ENCODE results near the gene TCERG1L.

The TCERG1L gene

DNA sequence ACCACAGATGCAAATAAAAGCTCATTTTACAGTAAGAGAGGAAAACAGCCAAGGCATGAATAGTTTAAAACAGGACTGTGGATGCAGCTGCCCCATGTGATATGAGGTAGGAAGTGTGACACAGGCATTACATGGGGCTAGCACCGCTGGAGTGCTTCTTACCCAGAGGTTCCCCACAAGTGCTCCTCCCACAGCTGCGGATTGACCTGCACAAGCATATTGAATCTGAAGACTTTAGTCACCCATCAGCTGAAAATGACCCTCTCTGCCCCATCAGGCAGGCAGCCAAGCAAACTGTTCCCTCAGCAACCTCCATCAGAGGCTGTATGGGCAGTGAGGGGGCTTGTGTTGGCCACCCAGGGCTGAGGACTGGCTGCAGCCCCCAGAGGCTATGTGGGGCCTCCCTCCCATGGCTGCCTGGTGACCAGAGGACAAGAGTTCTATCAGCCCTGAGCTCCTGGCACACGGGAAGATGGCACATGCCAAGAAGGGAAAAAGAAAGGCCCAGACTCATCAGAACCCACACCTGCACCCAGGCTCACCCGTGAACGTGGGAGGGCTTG lies 98.7 kb downstream of the TCERG1L start:
- TF ChIP-seq, protein P1, sequence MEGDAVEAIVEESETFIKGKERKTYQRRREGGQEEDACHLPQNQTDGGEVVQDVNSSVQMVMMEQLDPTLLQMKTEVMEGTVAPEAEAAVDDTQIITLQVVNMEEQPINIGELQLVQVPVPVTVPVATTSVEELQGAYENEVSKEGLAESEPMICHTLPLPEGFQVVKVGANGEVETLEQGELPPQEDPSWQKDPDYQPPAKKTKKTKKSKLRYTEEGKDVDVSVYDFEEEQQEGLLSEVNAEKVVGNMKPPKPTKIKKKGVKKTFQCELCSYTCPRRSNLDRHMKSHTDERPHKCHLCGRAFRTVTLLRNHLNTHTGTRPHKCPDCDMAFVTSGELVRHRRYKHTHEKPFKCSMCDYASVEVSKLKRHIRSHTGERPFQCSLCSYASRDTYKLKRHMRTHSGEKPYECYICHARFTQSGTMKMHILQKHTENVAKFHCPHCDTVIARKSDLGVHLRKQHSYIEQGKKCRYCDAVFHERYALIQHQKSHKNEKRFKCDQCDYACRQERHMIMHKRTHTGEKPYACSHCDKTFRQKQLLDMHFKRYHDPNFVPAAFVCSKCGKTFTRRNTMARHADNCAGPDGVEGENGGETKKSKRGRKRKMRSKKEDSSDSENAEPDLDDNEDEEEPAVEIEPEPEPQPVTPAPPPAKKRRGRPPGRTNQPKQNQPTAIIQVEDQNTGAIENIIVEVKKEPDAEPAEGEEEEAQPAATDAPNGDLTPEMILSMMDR (IDR thresholded peaks at IDR 0.05; ENCODE audit: insufficient read depth, low read length, missing control alignments), result no peak
- CTCF ChIA-PET, result no interaction called here
- POLR2A ChIA-PET, result no interaction called here
- H3K4me3 ChIP-seq (ENCODE audit: low read depth, low read length), result no peak overlapping the region
- DNase-seq (ENCODE audit: low read depth, low spot score), result no peak

DNA sequence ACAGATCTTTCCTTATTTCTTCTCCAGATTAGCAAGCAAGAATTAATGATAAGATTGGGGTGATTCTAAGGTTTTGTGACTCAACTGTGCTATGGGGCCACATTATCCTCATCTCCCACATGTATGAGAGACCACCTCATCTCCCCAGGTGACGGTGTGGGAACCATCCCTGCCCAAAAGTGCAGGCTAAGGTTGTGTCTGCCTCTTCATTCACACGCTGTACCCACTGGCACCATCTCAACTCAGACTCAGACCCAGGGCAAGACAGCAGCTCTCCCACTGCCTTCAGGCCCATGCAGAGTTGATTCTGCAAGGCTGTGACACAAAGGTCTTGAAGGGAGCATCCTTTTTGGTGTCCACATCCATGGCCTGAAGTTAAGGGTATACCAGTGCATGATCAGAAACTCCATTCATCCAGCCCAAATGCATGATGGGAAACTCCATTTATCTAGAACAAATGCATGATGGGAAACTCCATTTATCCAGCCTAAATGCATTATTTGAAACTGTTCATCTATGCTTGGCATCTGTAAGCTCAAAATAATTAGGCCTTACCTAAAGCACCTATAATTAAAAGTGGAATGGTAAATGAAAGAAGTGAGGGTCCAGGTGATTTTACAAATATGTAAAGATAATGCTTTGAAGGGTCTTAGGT lies 99.4 kb downstream of the TCERG1L start:
- CTCF ChIA-PET, result no interaction called here

DNA sequence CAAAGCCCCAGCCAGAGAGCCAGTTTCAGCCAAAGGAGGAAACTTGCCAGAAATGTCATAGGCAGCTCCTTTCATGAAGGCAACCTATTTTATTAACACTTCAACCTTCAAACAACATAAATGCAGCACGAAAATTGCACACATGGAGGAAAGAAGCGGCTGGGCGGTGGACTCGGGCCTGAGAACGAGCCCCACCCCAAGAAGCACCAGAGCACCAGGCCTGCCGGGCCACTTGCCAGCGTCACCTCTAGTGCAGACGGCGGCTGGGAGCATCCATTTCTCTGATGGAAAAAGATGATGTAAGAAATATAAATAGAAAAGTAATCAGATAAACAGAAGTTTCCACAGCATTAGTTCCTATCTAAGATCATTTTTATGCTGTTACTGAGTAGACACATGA lies 100.0 kb downstream of the TCERG1L start:
- TF ChIP-seq, protein P1 (IDR thresholded peaks at IDR 0.05; ENCODE audit: insufficient read depth, low read length, missing control alignments), result no peak
- ChIA-PET CTCF (no interaction called here), POLR2A (no interaction called here)
- no peak overlapping the region for H3K4me3 ChIP-seq (ENCODE audit: low read depth, low read length)
- no peak for DNase-seq (ENCODE audit: low read depth, low spot score)

More for the DNA sequence above, 99.4 kb downstream of the TCERG1L start:
- TF ChIP-seq, protein P1 (IDR thresholded peaks at IDR 0.05; ENCODE audit: insufficient read depth, low read length, missing control alignments), result no peak
- no peak for DNase-seq (ENCODE audit: low read depth, low spot score)
- no peak overlapping the region for H3K4me3 ChIP-seq (ENCODE audit: low read depth, low read length)
- POLR2A ChIA-PET, result no interaction called here

- TF ChIP-seq, protein P1 (IDR thresholded peaks at IDR 0.05; ENCODE audit: insufficient read depth, low read length, missing control alignments), result no peak
- H3K4me3 ChIP-seq (ENCODE audit: low read depth, low read length), result no peak overlapping the region
- ChIA-PET POLR2A (no interaction called here), CTCF (no interaction called here)
- DNase-seq (ENCODE audit: low read depth, low spot score), result no peak
Measured at GRCh38 chr10:131211146-131211545, 100.4 kb downstream of the TCERG1L start.

- TF ChIP-seq, protein P1 (IDR thresholded peaks at IDR 0.05; ENCODE audit: insufficient read depth, low read length, missing control alignments), result no peak
- CTCF ChIA-PET, result no interaction called here
- H3K4me3 ChIP-seq (ENCODE audit: low read depth, low read length), result no peak overlapping the region
- DNase-seq (ENCODE audit: low read depth, low spot score), result no peak
- POLR2A ChIA-PET, result no interaction called here
Measured at GRCh38 chr10:131210181-131210580, 101.3 kb downstream of the TCERG1L start.

- TF ChIP-seq, protein P1 (IDR thresholded peaks at IDR 0.05; ENCODE audit: insufficient read depth, low read length, missing control alignments), result no peak
- ChIA-PET CTCF (no interaction called here), POLR2A (no interaction called here)
- DNase-seq (ENCODE audit: low read depth, low spot score), result no peak
- no peak overlapping the region for H3K4me3 ChIP-seq (ENCODE audit: low read depth, low read length)
Measured at GRCh38 chr10:131207584-131208532, 103.7 kb downstream of the TCERG1L start.

All from AG04449 (cell line).